ENCODE measurements around the gene ITPRID1.

ITPRID1 gene

DNA sequence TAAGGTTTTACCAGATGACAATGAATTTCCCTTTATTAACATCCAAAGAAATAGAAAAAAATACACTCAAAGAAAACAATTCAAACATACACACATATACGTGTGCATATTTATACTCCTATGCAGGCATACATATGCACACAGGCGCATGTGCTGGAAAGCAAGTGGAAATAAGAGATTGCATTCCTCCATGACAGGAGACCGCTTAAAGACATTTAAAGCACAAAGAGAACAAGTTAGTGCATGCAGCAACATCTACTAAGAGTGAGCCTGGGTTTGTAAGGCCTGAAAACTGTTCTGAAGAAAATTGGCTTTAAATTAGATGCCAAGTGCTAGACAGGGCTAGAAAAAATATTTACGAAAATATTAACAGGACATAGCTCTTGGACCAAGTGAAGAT, 133.1 kb downstream of the ITPRID1 start:
- H3K27me3 ChIP-seq (replicated peaks in 2 of 5; ENCODE audit: control insufficient read depth in 4 of 5, insufficient read depth in 5 of 5, low read length in 4 of 5), result peaks cover 0 to 3% (median 0%) of the 10 kb centered on the region in 5 experiments
- 100% methylated on average over 3 of the region's 4 CpGs for WGBS (ENCODE audit: insufficient coverage)
- no peak overlapping the region for H3K4me3 ChIP-seq (ENCODE audit: control insufficient read depth in 1 of 7, extremely low read depth in 1 of 7, insufficient read depth in 4 of 7, low read depth in 2 of 7, low read length in 6 of 7)
- no peaks in the 10 kb centered on the region for H3K9me3 ChIP-seq (ENCODE audit: control extremely low read depth in 1 of 5, control insufficient read depth in 4 of 5, insufficient read depth in 2 of 5, low read depth in 1 of 5, low read length in 4 of 5)
- no peaks in the 10 kb centered on the region for H3K4me1 ChIP-seq (ENCODE audit: control extremely low read depth in 1 of 4, control insufficient read depth in 4 of 4, insufficient read depth in 4 of 4, low read length in 3 of 4)
- no peak overlapping the region for H3K27ac ChIP-seq (ENCODE audit: insufficient read depth in 1 of 2, low read depth in 1 of 2, low read length in 2 of 2, poor library complexity in 1 of 2, severe bottlenecking in 2 of 2)
- CTCF ChIA-PET, result no interaction called here
- POLR2A ChIA-PET, result no interaction called here
- no peak for DNase-seq
- no peaks in the 10 kb centered on the region for H3K36me3 ChIP-seq (ENCODE audit: control insufficient read depth in 4 of 4, insufficient read depth in 4 of 4, low read length in 3 of 4)

DNA sequence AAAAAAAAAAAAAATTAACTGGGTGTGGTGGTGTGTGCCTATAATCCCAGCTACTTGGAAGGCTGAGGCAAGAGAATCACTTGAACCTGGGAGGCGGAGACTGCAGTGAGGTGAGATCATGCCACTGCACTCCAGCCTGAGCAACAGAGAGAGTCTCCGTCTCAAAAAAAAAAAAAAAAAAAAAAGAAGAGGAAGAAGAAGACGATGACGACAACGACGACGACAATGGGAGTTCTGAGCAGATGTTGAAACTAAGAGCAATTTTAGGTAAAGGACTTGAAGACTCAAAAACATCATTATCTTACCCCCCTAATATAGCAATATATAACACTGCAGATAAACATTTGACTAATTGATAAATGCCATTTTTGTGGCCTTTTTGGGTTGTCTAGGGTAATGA, 133.6 kb downstream of the ITPRID1 start:
- H3K4me1 ChIP-seq (ENCODE audit: control extremely low read depth in 1 of 4, control insufficient read depth in 4 of 4, insufficient read depth in 4 of 4, low read length in 3 of 4), result no peaks in the 10 kb centered on the region
- POLR2A ChIA-PET, result no interaction called here
- no CpG with 5 or more reads among the region's 7 CpGs for WGBS (ENCODE audit: insufficient coverage)
- no peaks in the 10 kb centered on the region for H3K36me3 ChIP-seq (ENCODE audit: control insufficient read depth in 4 of 4, insufficient read depth in 4 of 4, low read length in 3 of 4)
- H3K27ac ChIP-seq (ENCODE audit: insufficient read depth in 1 of 2, low read depth in 1 of 2, low read length in 2 of 2, poor library complexity in 1 of 2, severe bottlenecking in 2 of 2), result no peak overlapping the region
- H3K9me3 ChIP-seq (ENCODE audit: control extremely low read depth in 1 of 5, control insufficient read depth in 4 of 5, insufficient read depth in 2 of 5, low read depth in 1 of 5, low read length in 4 of 5), result no peaks in the 10 kb centered on the region
- H3K27me3 ChIP-seq (replicated peaks in 2 of 5; ENCODE audit: control insufficient read depth in 4 of 5, insufficient read depth in 5 of 5, low read length in 4 of 5), result peaks cover 0 to 1% (median 0%) of the 10 kb centered on the region in 5 experiments
- H3K4me3 ChIP-seq (ENCODE audit: control insufficient read depth in 1 of 7, extremely low read depth in 1 of 7, insufficient read depth in 4 of 7, low read depth in 2 of 7, low read length in 6 of 7), result no peak overlapping the region
- DNase-seq, result no peak
- CTCF ChIA-PET, result no interaction called here

DNA sequence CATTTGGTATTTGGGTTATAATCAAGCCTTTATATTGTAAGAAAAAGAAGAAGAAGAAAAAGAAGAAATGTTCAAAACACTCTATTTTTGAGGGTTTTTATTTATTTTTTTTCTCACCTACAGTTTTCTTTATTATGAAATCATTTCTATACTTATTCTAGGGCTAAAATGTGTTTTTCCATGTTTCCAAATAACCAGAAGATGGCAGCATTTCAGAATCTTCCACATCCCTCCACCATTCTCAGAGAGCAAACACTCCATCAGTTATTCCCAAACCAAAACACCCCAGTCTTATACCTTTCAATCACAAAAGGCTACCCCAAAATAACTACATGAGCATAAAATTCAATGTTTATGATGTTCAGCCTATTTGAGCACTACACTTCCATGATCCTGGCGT, 134.4 kb downstream of the ITPRID1 start:
- no peaks in the 10 kb centered on the region for H3K27me3 ChIP-seq (replicated peaks in 2 of 5; ENCODE audit: control insufficient read depth in 4 of 5, insufficient read depth in 5 of 5, low read length in 4 of 5)
- DNase-seq, result peak in 2 of 3 donors; percentile 1 to 11
- ChIA-PET CTCF (interaction anchor here (0.7 to 1.3 kb wide), 3 partner anchors 14 to 556 kb away, joined by 3 read pairs; no protein-coding TSS in a partner anchor), POLR2A (no interaction called here)
- 100% methylated on average over 1 of the region's 1 CpG for WGBS (ENCODE audit: insufficient coverage)
- H3K27ac ChIP-seq (ENCODE audit: insufficient read depth in 1 of 2, low read depth in 1 of 2, low read length in 2 of 2, poor library complexity in 1 of 2, severe bottlenecking in 2 of 2), result no peak overlapping the region
- H3K36me3 ChIP-seq (ENCODE audit: control insufficient read depth in 4 of 4, insufficient read depth in 4 of 4, low read length in 3 of 4), result no peaks in the 10 kb centered on the region
- no peaks in the 10 kb centered on the region for H3K9me3 ChIP-seq (ENCODE audit: control extremely low read depth in 1 of 5, control insufficient read depth in 4 of 5, insufficient read depth in 2 of 5, low read depth in 1 of 5, low read length in 4 of 5)
- H3K4me3 ChIP-seq (ENCODE audit: control insufficient read depth in 1 of 7, extremely low read depth in 1 of 7, insufficient read depth in 4 of 7, low read depth in 2 of 7, low read length in 6 of 7), result no peak overlapping the region
- no peaks in the 10 kb centered on the region for H3K4me1 ChIP-seq (ENCODE audit: control extremely low read depth in 1 of 4, control insufficient read depth in 4 of 4, insufficient read depth in 4 of 4, low read length in 3 of 4)

DNA sequence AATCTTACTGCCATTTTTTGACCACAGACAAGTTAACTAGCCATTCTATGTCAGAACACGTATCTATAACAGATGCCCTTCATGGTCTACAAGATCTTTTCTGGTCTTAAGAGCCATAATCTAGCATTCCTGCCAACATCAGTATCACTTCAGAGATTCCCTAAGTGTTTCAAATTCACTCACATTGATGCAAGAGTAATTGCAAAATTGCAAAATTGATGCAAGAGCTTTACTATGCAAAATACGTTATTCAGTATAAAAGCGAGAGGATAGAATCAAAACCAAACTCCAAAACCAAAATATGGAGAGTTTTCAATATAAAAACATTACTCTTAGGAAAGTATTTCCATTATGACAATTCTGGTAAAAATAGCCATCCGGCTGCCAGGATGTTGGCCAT, 135.0 kb downstream of the ITPRID1 start:
- Histone ChIP-seq H3K4me1 (ENCODE audit: control extremely low read depth in 1 of 4, control insufficient read depth in 4 of 4, insufficient read depth in 4 of 4, low read length in 3 of 4) (no peaks in the 10 kb centered on the region), H3K4me3 (ENCODE audit: control insufficient read depth in 1 of 7, extremely low read depth in 1 of 7, insufficient read depth in 4 of 7, low read depth in 2 of 7, low read length in 6 of 7) (no peak overlapping the region), H3K9me3 (ENCODE audit: control extremely low read depth in 1 of 5, control insufficient read depth in 4 of 5, insufficient read depth in 2 of 5, low read depth in 1 of 5, low read length in 4 of 5) (no peaks in the 10 kb centered on the region), H3K27ac (ENCODE audit: insufficient read depth in 1 of 2, low read depth in 1 of 2, low read length in 2 of 2, poor library complexity in 1 of 2, severe bottlenecking in 2 of 2) (no peak overlapping the region), H3K36me3 (ENCODE audit: control insufficient read depth in 4 of 4, insufficient read depth in 4 of 4, low read length in 3 of 4) (no peaks in the 10 kb centered on the region), H3K27me3 (replicated peaks in 2 of 5; ENCODE audit: control insufficient read depth in 4 of 5, insufficient read depth in 5 of 5, low read length in 4 of 5) (no peaks in the 10 kb centered on the region)
- POLR2A ChIA-PET, result no interaction called here
- 96% methylated on average over 2 of the region's 4 CpGs for WGBS (ENCODE audit: insufficient coverage)
- CTCF ChIA-PET, result interaction anchor here (0.7 to 1.3 kb wide), 4 partner anchors 14 to 558 kb away, joined by 3 read pairs; no protein-coding TSS in a partner anchor
- DNase-seq, result no peak

DNA sequence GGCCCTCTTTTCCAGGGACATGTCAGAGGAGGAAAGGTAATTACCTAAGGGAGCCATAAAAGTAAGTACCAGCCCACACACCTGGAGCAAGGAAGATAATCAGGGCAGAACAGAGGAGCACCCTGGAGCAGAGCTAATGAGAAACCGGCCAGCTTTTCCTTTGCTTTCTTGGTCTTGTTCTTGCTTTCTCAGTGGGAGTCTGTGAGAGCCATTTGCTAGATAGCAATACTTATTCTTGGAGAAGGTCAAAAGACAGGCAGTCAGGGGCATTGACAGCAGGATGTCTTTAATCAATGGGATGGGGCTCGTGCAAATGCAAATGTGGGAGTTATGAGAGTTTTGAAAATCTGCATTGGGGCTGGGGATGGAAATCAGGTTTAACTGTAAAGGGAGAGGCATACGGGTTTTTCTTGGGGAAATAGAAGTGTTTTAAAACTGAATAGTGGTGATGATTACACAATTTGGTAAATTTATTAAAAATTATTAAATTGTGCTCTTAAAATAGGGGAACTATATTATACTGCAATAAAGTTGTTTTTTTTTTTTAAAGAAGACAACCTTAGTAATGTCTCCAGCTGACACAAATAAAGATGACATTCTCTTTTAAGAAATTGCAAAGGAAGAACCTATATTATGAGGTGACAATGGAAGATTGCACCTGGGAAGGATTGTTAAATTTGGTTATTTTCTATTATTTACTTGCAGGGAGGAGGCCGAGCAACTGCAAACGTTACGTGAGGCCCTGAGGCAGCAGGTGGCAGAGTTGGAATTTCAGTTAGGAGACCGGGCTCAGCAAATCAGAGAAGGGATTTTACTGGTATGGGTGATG, 137.6 kb downstream of the ITPRID1 start:
- CTCF ChIA-PET, result no interaction called here
- Histone ChIP-seq H3K27me3 (replicated peaks in 2 of 5; ENCODE audit: control insufficient read depth in 4 of 5, insufficient read depth in 5 of 5, low read length in 4 of 5) (no peaks in the 10 kb centered on the region), H3K4me1 (ENCODE audit: control extremely low read depth in 1 of 4, control insufficient read depth in 4 of 4, insufficient read depth in 4 of 4, low read length in 3 of 4) (no peaks in the 10 kb centered on the region), H3K36me3 (ENCODE audit: control insufficient read depth in 4 of 4, insufficient read depth in 4 of 4, low read length in 3 of 4) (no peaks in the 10 kb centered on the region), H3K9me3 (ENCODE audit: control extremely low read depth in 1 of 5, control insufficient read depth in 4 of 5, insufficient read depth in 2 of 5, low read depth in 1 of 5, low read length in 4 of 5) (no peaks in the 10 kb centered on the region), H3K27ac (ENCODE audit: insufficient read depth in 1 of 2, low read depth in 1 of 2, low read length in 2 of 2, poor library complexity in 1 of 2, severe bottlenecking in 2 of 2) (no peak overlapping the region), H3K4me3 (ENCODE audit: control insufficient read depth in 1 of 7, extremely low read depth in 1 of 7, insufficient read depth in 4 of 7, low read depth in 2 of 7, low read length in 6 of 7) (no peak overlapping the region)
- WGBS (ENCODE audit: insufficient coverage), result 74% methylated on average over 7 of the region's 7 CpGs
- POLR2A ChIA-PET, result no interaction called here
- no peak for DNase-seq

DNA sequence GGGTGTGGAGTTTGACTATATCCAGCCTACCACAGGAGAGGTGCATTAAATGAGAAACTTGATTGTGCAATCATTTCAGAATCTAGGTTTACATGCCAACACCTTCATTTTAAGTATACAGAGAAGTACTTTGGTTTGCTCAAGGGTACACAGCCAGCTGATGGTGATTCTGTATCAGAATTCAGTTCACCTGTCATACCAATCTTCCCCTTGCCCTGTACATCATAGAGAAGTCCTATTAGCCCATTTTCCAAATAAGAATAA, 138.1 kb downstream of the ITPRID1 start:
- Histone ChIP-seq H3K4me1 (ENCODE audit: control extremely low read depth in 1 of 4, control insufficient read depth in 4 of 4, insufficient read depth in 4 of 4, low read length in 3 of 4) (no peaks in the 10 kb centered on the region), H3K4me3 (ENCODE audit: control insufficient read depth in 1 of 7, extremely low read depth in 1 of 7, insufficient read depth in 4 of 7, low read depth in 2 of 7, low read length in 6 of 7) (no peak overlapping the region), H3K36me3 (ENCODE audit: control insufficient read depth in 4 of 4, insufficient read depth in 4 of 4, low read length in 3 of 4) (no peaks in the 10 kb centered on the region), H3K9me3 (ENCODE audit: control extremely low read depth in 1 of 5, control insufficient read depth in 4 of 5, insufficient read depth in 2 of 5, low read depth in 1 of 5, low read length in 4 of 5) (no peaks in the 10 kb centered on the region), H3K27me3 (replicated peaks in 2 of 5; ENCODE audit: control insufficient read depth in 4 of 5, insufficient read depth in 5 of 5, low read length in 4 of 5) (no peaks in the 10 kb centered on the region), H3K27ac (ENCODE audit: insufficient read depth in 1 of 2, low read depth in 1 of 2, low read length in 2 of 2, poor library complexity in 1 of 2, severe bottlenecking in 2 of 2) (no peak overlapping the region)
- ChIA-PET CTCF (no interaction called here), POLR2A (no interaction called here)
- no peak for DNase-seq

DNA sequence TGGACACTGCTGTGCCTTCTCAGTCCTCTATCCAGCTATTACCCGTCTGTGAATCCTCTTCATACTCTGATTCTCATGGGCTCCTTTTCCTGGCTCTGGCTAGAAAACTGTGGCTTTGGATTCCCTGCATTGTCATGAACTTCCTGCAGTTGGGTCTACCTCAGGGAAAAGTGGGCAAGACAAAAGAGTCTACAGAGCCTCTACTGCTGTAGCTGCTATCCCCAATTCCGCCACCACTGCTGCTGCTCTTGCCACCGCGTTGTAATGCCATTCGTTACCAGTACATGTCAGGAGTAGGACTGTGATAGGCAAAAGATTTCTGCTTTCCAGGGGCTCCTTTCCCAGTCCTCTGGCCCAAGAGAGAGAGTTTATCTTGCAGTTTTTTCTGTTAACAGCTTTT, 149.2 kb downstream of the ITPRID1 start:
- CTCF ChIA-PET, result no interaction called here
- Histone ChIP-seq H3K36me3 (ENCODE audit: control insufficient read depth in 4 of 4, insufficient read depth in 4 of 4, low read length in 3 of 4) (no peaks in the 10 kb centered on the region), H3K27ac (ENCODE audit: insufficient read depth in 1 of 2, low read depth in 1 of 2, low read length in 2 of 2, poor library complexity in 1 of 2, severe bottlenecking in 2 of 2) (no peak overlapping the region), H3K9me3 (ENCODE audit: control extremely low read depth in 1 of 5, control insufficient read depth in 4 of 5, insufficient read depth in 2 of 5, low read depth in 1 of 5, low read length in 4 of 5) (peaks cover 0 to 2% (median 0%) of the 10 kb centered on the region in 5 experiments), H3K4me3 (ENCODE audit: control insufficient read depth in 1 of 7, extremely low read depth in 1 of 7, insufficient read depth in 4 of 7, low read depth in 2 of 7, low read length in 6 of 7) (no peak overlapping the region), H3K4me1 (ENCODE audit: control extremely low read depth in 1 of 4, control insufficient read depth in 4 of 4, insufficient read depth in 4 of 4, low read length in 3 of 4) (no peaks in the 10 kb centered on the region), H3K27me3 (replicated peaks in 2 of 5; ENCODE audit: control insufficient read depth in 4 of 5, insufficient read depth in 5 of 5, low read length in 4 of 5) (no peaks in the 10 kb centered on the region)
- POLR2A ChIA-PET, result no interaction called here
- DNase-seq, result no peak
- WGBS (ENCODE audit: insufficient coverage), result 77% methylated on average over 5 of the region's 5 CpGs

All from common myeloid progenitor, CD34-positive (primary cell).